Keratinocyte (primary cell): ENCODE data around the gene HDLBP. TPM values are rescaled to one million over a fixed set of nuclear protein-coding genes. Genes with fewer than 3 reads are reported as not detected.

Source experiments
- DNase-seq: peaks from one replicate; pipeline ENCODE4 v3.0.0-alpha.2; 2011; ENCODE audit warnings: low read depth, missing footprints, low spot score
- FAIRE-seq: peaks from 2 replicates; lab custom pipeline; 2011; peaks lifted over from hg19 to GRCh38; lab: Jason Lieb, UNC
- H2AFZ ChIP-seq: 2 replicates; pipeline ENCODE4 v1.6.0; 2012; ENCODE audit warnings: low read length, control low read depth, inconsistent platforms; ENCODE audit not compliant: control insufficient read depth
- H3K27ac ChIP-seq: 2 replicates; pipeline ENCODE4 v1.5.1; 2011; ENCODE audit warnings: low read length; ENCODE audit not compliant: control insufficient read depth, insufficient read depth
- H3K27me3 ChIP-seq: 3 replicates; pipeline ENCODE4 v1.6.0; 2011; ENCODE audit warnings: low read length; ENCODE audit not compliant: control insufficient read depth, insufficient read depth; ENCODE audit errors: extremely low read depth
- H3K36me3 ChIP-seq, 2 experiments: 2 replicates in 1 of 2; 3 replicates in 1 of 2; pipeline ENCODE4 v1.5.1; 2011; ENCODE audit warnings: low read length in 2 of 2, mild to moderate bottlenecking in 1 of 2; ENCODE audit not compliant: control insufficient read depth in 2 of 2, insufficient read depth in 2 of 2; ENCODE audit errors: extremely low read depth in 1 of 2
- H3K4me1 ChIP-seq: 3 replicates; pipeline ENCODE4 v1.5.1; 2011; ENCODE audit warnings: low read length; ENCODE audit not compliant: control insufficient read depth, insufficient read depth; ENCODE audit errors: extremely low read depth
- H3K4me2 ChIP-seq: 3 replicates; pipeline ENCODE4 v1.6.0; 2011; ENCODE audit warnings: low read depth, low read length; ENCODE audit not compliant: control insufficient read depth, insufficient read depth; ENCODE audit errors: extremely low read depth
- H3K4me3 ChIP-seq, 3 experiments: fragments of 200-600 bp in 1 of 3; sonication (generic) in 1 of 3; 2 replicates in 2 of 3; 3 replicates in 1 of 3; pipeline ENCODE4 v1.5.1; 2011 to 2016; ENCODE audit warnings: low read length in 3 of 3, mild to moderate bottlenecking in 3 of 3, control low read depth in 2 of 3, inconsistent platforms in 1 of 3, low read depth in 1 of 3, mixed read lengths in 1 of 3, mixed run types in 1 of 3, moderate library complexity in 1 of 3; ENCODE audit not compliant: control insufficient read depth in 2 of 3, insufficient read depth in 2 of 3; ENCODE audit errors: extremely low read depth in 1 of 3
- H3K79me2 ChIP-seq: 2 replicates; pipeline ENCODE4 v1.6.0; 2012; ENCODE audit warnings: low read length; ENCODE audit not compliant: control insufficient read depth, insufficient read depth
- H3K9ac ChIP-seq: 3 replicates; pipeline ENCODE4 v1.6.0; 2011; ENCODE audit warnings: low read length; ENCODE audit not compliant: control insufficient read depth, insufficient read depth; ENCODE audit errors: extremely low read depth
- H3K9me1 ChIP-seq: 3 replicates; pipeline ENCODE4 v1.6.0; 2011; ENCODE audit warnings: low read length; ENCODE audit not compliant: control insufficient read depth, insufficient read depth; ENCODE audit errors: extremely low read depth
- H3K9me3 ChIP-seq: 2 replicates; pipeline ENCODE4 v1.5.1; 2012; ENCODE audit warnings: low read depth, low read length; ENCODE audit not compliant: control insufficient read depth
- H4K20me1 ChIP-seq: 3 replicates; pipeline ENCODE4 v1.6.0; 2011; ENCODE audit warnings: low read length; ENCODE audit not compliant: control insufficient read depth, insufficient read depth; ENCODE audit errors: extremely low read depth
- CTCF ChIP-seq, 3 experiments: IDR thresholded peaks in 1 of 3; conservative IDR thresholded peaks in 1 of 3; optimal IDR thresholded peaks in 1 of 3; 2 replicates in 2 of 3; 3 replicates in 1 of 3; pipeline versions ENCODE3 to v1.5.1; 2011; ENCODE audit warnings: low read length in 3 of 3, mild to moderate bottlenecking in 3 of 3, moderate library complexity in 2 of 3, control low read depth in 1 of 3, inconsistent platforms in 1 of 3; ENCODE audit not compliant: insufficient read depth in 2 of 3; ENCODE audit errors: extremely low read depth in 1 of 3
- EZH2 ChIP-seq: IDR thresholded peaks from one replicate; pipeline ENCODE4 v1.6.1; 2012; ENCODE audit warnings: inconsistent platforms, mild to moderate bottlenecking, low read length, moderate library complexity
- dilution Hi-C: fragments of 300-500 bp; cut with MboI; formaldehyde crosslinking; loops from one replicate; pipeline ENCODE4 v1.7.0; 2020; ENCODE audit warnings: low sequenced_read_pairs; ENCODE audit not compliant: extremely low pct_ligation_motif_present
- polyA plus RNA-seq, 5 experiments: library from polyadenylated mRNA; depleted of rRNA in 3 of 5; stranded (reverse) in 3 of 5; stranded (forward) in 1 of 5; unstranded in 1 of 5; fragments of >200 nt; gene quantifications; 1 replicate in 1 of 5; 2 replicates in 3 of 5; 3 replicates in 1 of 5; pipeline versions ENCODE4 v1.2.1 to v1.2.3, GENCODE V29; 2011 to 2012; ENCODE audit warnings: missing spikeins in 2 of 5, low read depth in 1 of 5, low replicate concordance in 1 of 5

HDLBP gene
- polyA plus RNA-seq, 1 donor (not counting 4 experiments of a cell fraction or from before 2014, with no cell fraction given): 289 TPM

- H4K20me1 ChIP-seq: peaks cover 42% of the 10 kb centered on the region
- no peaks in the 10 kb centered on the region for H3K9me1 ChIP-seq
- H3K27ac ChIP-seq: no peak overlapping the region
- FAIRE-seq (no peak), DNase-seq (no peak)
- TF ChIP-seq CTCF (optimal IDR thresholded peaks at IDR 0.05 in 1 of 3, IDR thresholded peaks at IDR 0.05 in 1 of 3, conservative IDR thresholded peaks at IDR 0.05 in 1 of 3; ENCODE audit: extremely low read depth in 1 of 3, insufficient read depth in 2 of 3, low read length in 3 of 3): no peak
- TF ChIP-seq EZH2: no peak
- no peaks in the 10 kb centered on the region for H3K27me3 ChIP-seq
- H3K9ac ChIP-seq: no peak overlapping the region
- H3K79me2 ChIP-seq: peaks cover 100% of the 10 kb centered on the region
- dilution Hi-C loops: no loop called here
- H3K4me2 ChIP-seq: no peak overlapping the region
- H2AFZ ChIP-seq: no peak overlapping the region
- H3K4me1 ChIP-seq: peaks cover 21% of the 10 kb centered on the region
- no peak overlapping the region for H3K4me3 ChIP-seq
- no peaks in the 10 kb centered on the region for H3K9me3 ChIP-seq
- H3K36me3 ChIP-seq: peaks cover 4 to 8% of the 10 kb centered on the region in 2 experiments
Measured at GRCh38 chr2:241307055-241307454, 8.4 kb downstream of the HDLBP start.

GRCh38 chr2:241304039-241304670 is 11.3 kb downstream of the HDLBP start:
- Histone ChIP-seq H3K9ac (no peak overlapping the region), H2AFZ (no peak overlapping the region), H3K9me3 (no peaks in the 10 kb centered on the region), H3K27me3 (no peaks in the 10 kb centered on the region), H3K4me1 (no peaks in the 10 kb centered on the region), H3K4me2 (no peak overlapping the region), H3K4me3 (no peak overlapping the region), H4K20me1 (peaks cover 27% of the 10 kb centered on the region), H3K36me3 (peaks cover 4 to 8% of the 10 kb centered on the region in 2 experiments), H3K9me1 (no peaks in the 10 kb centered on the region), H3K79me2 (peaks cover 97% of the 10 kb centered on the region), H3K27ac (no peak overlapping the region)
- no peak for DNase-seq
- FAIRE-seq: no peak
- TF ChIP-seq CTCF (optimal IDR thresholded peaks at IDR 0.05 in 1 of 3, IDR thresholded peaks at IDR 0.05 in 1 of 3, conservative IDR thresholded peaks at IDR 0.05 in 1 of 3; ENCODE audit: extremely low read depth in 1 of 3, insufficient read depth in 2 of 3, low read length in 3 of 3) (no peak), EZH2 (no peak)
- dilution Hi-C loops: no loop called here
